Measurements from ENCODE around the gene PGBD5. TPM values are rescaled to one million over a fixed set of nuclear protein-coding genes. Genes with fewer than 3 reads are reported as not detected.

PGBD5 gene
- total and polyA plus RNA-seq, 9 of the 15 experiments (the other 6 are each of a cell fraction or from before 2014, with no cell fraction given) = under 0.01 to 0.40 (median 0.10) TPM; not detected in 3

- H3K36me3 ChIP-seq (ENCODE audit: control insufficient read depth, insufficient read depth, low read length) = no peaks in the 10 kb centered on the region
- no TSS peak for BruUV-seq (replicated peaks)
- DNase-seq (ENCODE audit: extremely low read depth in 1 of 4, low spot score in 3 of 4) (no peak), FAIRE-seq (no peak), ATAC-seq (no peak)
- no peaks in the 10 kb centered on the region; the same call in 1 of the 2 replicates for H3K9me3 ChIP-seq (replicated peaks; ENCODE audit: control insufficient read depth, insufficient read depth, low read depth, low read length)
- H3K4me1 ChIP-seq (replicated peaks in 1 of 2; ENCODE audit: control insufficient read depth in 2 of 2, insufficient read depth in 2 of 2, low read length in 2 of 2) = no peaks in the 10 kb centered on the region
- in situ Hi-C loops (cut with MboI) (no loop called here), intact Hi-C loops (cut with micrococcal nuclease) (loop anchor here (10.0 kb wide), 1 partner anchor 429 kb away; no protein-coding TSS in a partner anchor)
- no peak overlapping the region for H3K27ac ChIP-seq (ENCODE audit: extremely low read depth, low read depth, low read length)
- no peak overlapping the region for H3K4me3 ChIP-seq
- H3K9ac ChIP-seq (ENCODE audit: insufficient read depth in 1 of 2, low read depth in 2 of 2, low read length in 2 of 2) = no peak overlapping the region
- CTCF ChIA-PET (ENCODE audit: low intra/inter-chr PET ratio) = no interaction called here
- no peaks in the 10 kb centered on the region for H3K9me1 ChIP-seq (ENCODE audit: control insufficient read depth, insufficient read depth, low read length)
- H3K79me2 ChIP-seq (ENCODE audit: control insufficient read depth, insufficient read depth, low read length) = no peaks in the 10 kb centered on the region
- H3K4me2 ChIP-seq (ENCODE audit: insufficient read depth, low read length) = no peak overlapping the region
- 0 out of 2 replicates have a peak, but pooled peaks cover 4% of the 10 kb centered on the region for H4K20me1 ChIP-seq (replicated peaks; ENCODE audit: control insufficient read depth, insufficient read depth, low read length)
- POLR2A ChIA-PET = interaction anchor here (0.7 to 1.7 kb wide), 2 partner anchors 12 to 21 kb away, joined by 3 to 6 read pairs; no protein-coding TSS in a partner anchor
- TF ChIP-seq SRSF7 (optimal IDR thresholded peaks at IDR 0.05; ENCODE audit: low read depth, low read length) = no peak
- TF ChIP-seq PRMT5 (CRISPR knock-in tag; IDR thresholded peaks at IDR 0.05) = no peak
- TF ChIP-seq CAMTA2 (CRISPR knock-in tag; conservative IDR thresholded peaks at IDR 0.05) = no peak
- no peak for TF ChIP-seq CHD1 (IDR thresholded peaks at IDR 0.05; ENCODE audit: low read length)
- TF ChIP-seq MGA (IDR thresholded peaks at IDR 0.05) = no peak
- TF ChIP-seq KDM4B (IDR thresholded peaks at IDR 0.05; ENCODE audit: borderline replicate concordance in 2 of 2, low read depth in 1 of 2) = no peak
- TF ChIP-seq ZNF444 (CRISPR knock-in tag; IDR thresholded peaks at IDR 0.05) = no peak
- TF ChIP-seq ZNF668 (CRISPR knock-in tag; IDR thresholded peaks at IDR 0.05) = no peak
- no peak overlapping the region for H2AFZ ChIP-seq (ENCODE audit: low read depth, low read length)
- 0% methylated on average over 7 of the region's 7 CpGs for WGBS (ENCODE audit: insufficient coverage, low coverage, missing lambda C conversion rate)
- peaks cover 50 to 62% of the 10 kb centered on the region in 2 experiments for H3K27me3 ChIP-seq (ENCODE audit: control insufficient read depth in 2 of 2, insufficient read depth in 2 of 2, low read length in 2 of 2)
These were observed 80.8 kb downstream of the PGBD5 start for GRCh38 chr1:230345139-230345885.

Measured in K562 (cell line).